Measurements from ENCODE around the gene UNC13B. TPM values are rescaled to one million over a fixed set of nuclear protein-coding genes. Genes with fewer than 3 reads are reported as not detected.

Gene UNC13B
- total and polyA plus RNA-seq, 2 of the 8 experiments (the other 6 are each of a cell fraction or from before 2014, with no cell fraction given) = 23.1 to 51.7 TPM

DNA sequence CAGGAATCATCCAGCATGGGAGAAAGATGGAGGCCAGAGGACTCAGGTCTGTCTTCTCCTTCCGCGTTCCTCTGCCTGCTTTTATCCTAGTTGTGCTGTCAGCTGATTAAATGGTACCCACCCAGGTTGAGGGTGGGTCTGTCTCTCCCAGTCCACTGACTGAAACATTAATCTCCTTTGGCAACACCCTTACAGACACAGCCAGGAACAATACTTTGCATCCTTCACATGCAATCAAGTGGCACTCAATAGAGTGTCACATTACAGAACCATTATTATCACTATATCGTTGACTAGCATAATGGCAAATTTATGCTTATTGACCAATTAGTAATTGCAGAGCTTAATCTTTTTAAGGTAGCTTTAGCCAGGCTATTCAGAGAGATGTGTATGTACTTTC is 64.8 kb downstream of the UNC13B start:
- peaks cover 0 to 5% of the 10 kb centered on the region in 2 experiments; a peak in 1 of 4 replicates for H3K9me3 ChIP-seq (ENCODE audit: insufficient read depth in 2 of 2, low read depth in 1 of 2, low read length in 1 of 2)
- peaks cover 0 to 4% (median 0%) of the 10 kb centered on the region in 4 experiments; a peak in 1 of 7 replicates for H3K4me1 ChIP-seq (replicated peaks in 1 of 4; ENCODE audit: control insufficient read depth in 3 of 4, insufficient read depth in 4 of 4, low read length in 3 of 4)
- H3K79me2 ChIP-seq (ENCODE audit: control insufficient read depth in 1 of 2, insufficient read depth in 2 of 2, low read length in 2 of 2) = peaks cover 0 to 10% of the 10 kb centered on the region in 2 experiments; a peak in 1 of 4 replicates
- TF ChIP-seq CTBP2 (IDR thresholded peaks at IDR 0.05; ENCODE audit: borderline replicate concordance, insufficient read depth, insufficient read length, low read length) (no peak), EP300 (IDR thresholded peaks at IDR 0.05; ENCODE audit: borderline replicate concordance in 1 of 2, low read depth in 2 of 2, low read length in 2 of 2) (no peak), ZNF274 (IDR thresholded peaks at IDR 0.05; ENCODE audit: borderline replicate concordance, extremely low read depth, low read length) (no peak), SP1 (IDR thresholded peaks at IDR 0.05; ENCODE audit: low read depth, low read length) (no peak), POLR2AphosphoS5 (IDR thresholded peaks at IDR 0.05; ENCODE audit: low read depth, low read length) (no peak), SIX5 (IDR thresholded peaks at IDR 0.05; ENCODE audit: low read depth, low read length) (no peak), SRF (IDR thresholded peaks at IDR 0.05; ENCODE audit: low read depth, low read length) (no peak), BCL11A (IDR thresholded peaks at IDR 0.05; ENCODE audit: low read depth in 2 of 2, low read length in 2 of 2) (no peak), YY1 (IDR thresholded peaks at IDR 0.05; ENCODE audit: low read depth, low read length) (no peak)
- TF ChIP-seq, protein P1, sequence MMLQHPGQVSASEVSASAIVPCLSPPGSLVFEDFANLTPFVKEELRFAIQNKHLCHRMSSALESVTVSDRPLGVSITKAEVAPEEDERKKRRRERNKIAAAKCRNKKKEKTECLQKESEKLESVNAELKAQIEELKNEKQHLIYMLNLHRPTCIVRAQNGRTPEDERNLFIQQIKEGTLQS (IDR thresholded peaks at IDR 0.05; ENCODE audit: insufficient read depth, low read depth, low read length) = no peak
- H4K20me1 ChIP-seq (replicated peaks in 1 of 2; ENCODE audit: control insufficient read depth in 1 of 2, insufficient read depth in 2 of 2, low read length in 2 of 2) = peaks cover 0 to 1% of the 10 kb centered on the region in 2 experiments
- no peak overlapping the region for H2BK5ac ChIP-seq (ENCODE audit: low read depth, low read length)
- no peak overlapping the region for H3K14ac ChIP-seq (ENCODE audit: insufficient read length)
- H3K27ac ChIP-seq (ENCODE audit: low read depth, low read length) = no peak overlapping the region
- H3K23me2 ChIP-seq (ENCODE audit: low read depth, low read length) = no peaks in the 10 kb centered on the region
- no peak overlapping the region for H3K23ac ChIP-seq (ENCODE audit: insufficient read length)
- H3K56ac ChIP-seq (replicated peaks; ENCODE audit: insufficient read length, low read depth, low read length) = no peak overlapping the region
- no peaks in the 10 kb centered on the region; the same call in none of the 2 replicates for H3K79me1 ChIP-seq (ENCODE audit: low read depth, low read length)
- H3K27me3 ChIP-seq (replicated peaks in 1 of 4; ENCODE audit: control insufficient read depth in 3 of 4, extremely low read depth in 1 of 4, insufficient read depth in 3 of 4, low read length in 3 of 4) = no peaks in the 10 kb centered on the region
- no peak overlapping the region for H2BK120ac ChIP-seq (replicated peaks; ENCODE audit: low read depth, low read length)
- H2AK5ac ChIP-seq (ENCODE audit: low read depth, low read length) = no peak overlapping the region
- no peak overlapping the region for H4K91ac ChIP-seq (replicated peaks; ENCODE audit: insufficient read length, low read length)
- H2BK12ac ChIP-seq (ENCODE audit: low read depth, low read length) = no peak overlapping the region
- H2BK20ac ChIP-seq (ENCODE audit: low read length) = no peak overlapping the region
- no peak overlapping the region for H2BK15ac ChIP-seq (ENCODE audit: low read length)
- ChIA-PET POLR2A (ENCODE audit: partially characterized antibody) (interaction anchor here (1.3 to 1.4 kb wide), 2 partner anchors 65 to 124 kb away, joined by 3 to 4 read pairs; partner anchors contain the start of genes STOML2 and UNC13B), CTCF (ENCODE audit: partially characterized antibody) (interaction anchor here (1.0 kb wide), 1 partner anchor 130 kb away, joined by 3 read pairs; the partner anchor contains the start of gene PIGO)
- FAIRE-seq (no peak), DNase-seq (ENCODE audit: low read depth in 1 of 2, low spot score in 2 of 2) (no peak)
- H4K8ac ChIP-seq (ENCODE audit: extremely low read depth, insufficient read depth, low read length) = no peak overlapping the region
- H4K5ac ChIP-seq (ENCODE audit: insufficient read length, low read depth, low read length) = no peak overlapping the region
- no peak overlapping the region for H3K4ac ChIP-seq (replicated peaks; ENCODE audit: insufficient read length, low read depth, low read length)
- no peak overlapping the region for H3K9ac ChIP-seq (replicated peaks in 1 of 4; ENCODE audit: extremely low read depth in 1 of 4, low read depth in 3 of 4, low read length in 3 of 4)
- H3K4me3 ChIP-seq (ENCODE audit: extremely low read depth in 1 of 4, insufficient read depth in 2 of 4, low read depth in 3 of 4, low read length in 4 of 4) = no peak overlapping the region
- H3K36me3 ChIP-seq (ENCODE audit: control insufficient read depth in 2 of 4, insufficient read depth in 4 of 4, low read length in 3 of 4) = no peaks in the 10 kb centered on the region
- no peak overlapping the region for H2AFZ ChIP-seq (ENCODE audit: low read length)
- no peak overlapping the region for H3K4me2 ChIP-seq (ENCODE audit: insufficient read depth in 1 of 2, low read depth in 2 of 2, low read length in 2 of 2)
- no peak overlapping the region for H3K18ac ChIP-seq (ENCODE audit: extremely low read depth, low read length)
- 90% methylated on average over 3 of the region's 3 CpGs; no CpG with 5 or more reads in 1 of the 2 experiments for WGBS, 2 experiments (ENCODE audit: extremely low coverage in 1 of 2, insufficient coverage in 1 of 2, insufficient read length in 1 of 2, insufficient replicate concordance in 2 of 2, low coverage in 1 of 2, low lambda C conversion rate in 2 of 2, missing lambda C conversion rate in 1 of 2)
